KOPT-K1 (cell line): ENCODE data around the gene HECW1.

ENCODE experiments used
- H3K27ac ChIP-seq: fragments of 200-600 bp; sonication (generic); 2 replicates; pipeline ENCODE4 v1.5.1; 2016; ENCODE audit warnings: antibody characterized with exemption, mild to moderate bottlenecking, low read depth, low read length; ENCODE audit not compliant: poor library complexity, severe bottlenecking
- H3K36me3 ChIP-seq: fragments of 200-600 bp; sonication (generic); 2 replicates; pipeline ENCODE4 v1.5.1; 2017; ENCODE audit warnings: antibody characterized with exemption, mild to moderate bottlenecking, low read length, moderate library complexity; ENCODE audit not compliant: insufficient read depth
- H3K9me3 ChIP-seq: fragments of 200-600 bp; sonication (generic); 2 replicates; pipeline ENCODE4 v1.5.1; 2017; ENCODE audit warnings: antibody characterized with exemption, low read length, mild to moderate bottlenecking; ENCODE audit not compliant: insufficient read depth, poor library complexity, severe bottlenecking

Gene HECW1

DNA sequence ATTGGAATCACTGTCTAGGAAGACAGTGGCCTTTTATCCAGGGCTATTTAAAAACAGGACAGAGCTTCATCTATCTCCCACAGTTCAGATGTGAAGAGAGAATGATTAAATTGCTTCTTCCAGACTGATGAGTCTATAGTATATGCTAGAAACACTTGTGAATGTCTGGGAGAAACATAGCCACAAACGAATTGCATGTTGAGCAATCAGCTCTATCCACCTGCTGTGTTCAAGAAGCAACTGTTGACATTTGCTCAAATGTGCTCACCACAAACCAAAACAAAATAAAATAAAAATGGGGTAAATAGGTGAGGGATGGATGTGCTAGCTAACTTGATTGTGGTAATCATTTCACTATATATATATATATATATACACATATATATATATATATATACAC, 195.1 kb downstream of the HECW1 start:
- H3K36me3 ChIP-seq: no peaks in the 10 kb centered on the region
- no peak overlapping the region for H3K27ac ChIP-seq
- no peaks in the 10 kb centered on the region for H3K9me3 ChIP-seq

- Histone ChIP-seq H3K27ac (no peak overlapping the region), H3K9me3 (no peaks in the 10 kb centered on the region), H3K36me3 (no peaks in the 10 kb centered on the region)
Measured at GRCh38 chr7:43308913-43309705, 196.7 kb downstream of the HECW1 start.

DNA sequence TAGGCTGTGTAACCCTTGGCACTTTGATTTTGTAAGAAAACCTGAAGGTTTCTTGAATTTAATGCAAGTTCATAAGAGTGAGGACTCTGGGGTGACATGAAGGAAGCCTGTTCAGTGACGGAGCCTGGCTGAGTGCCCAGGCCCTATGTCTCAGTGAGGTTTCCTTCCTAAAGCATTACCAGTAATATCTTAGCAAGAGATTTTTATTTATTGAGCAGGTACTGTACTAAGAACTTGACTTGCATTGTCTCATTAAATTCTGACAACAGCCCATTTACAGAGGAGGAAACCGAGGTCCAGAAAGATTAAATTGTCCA, 197.2 kb downstream of the HECW1 start:
- H3K27ac ChIP-seq: no peak overlapping the region
- H3K36me3 ChIP-seq: no peaks in the 10 kb centered on the region
- no peaks in the 10 kb centered on the region for H3K9me3 ChIP-seq

GRCh38 chr7:43311052-43311451, 198.6 kb downstream of the HECW1 start:
- H3K36me3 ChIP-seq: no peaks in the 10 kb centered on the region

DNA sequence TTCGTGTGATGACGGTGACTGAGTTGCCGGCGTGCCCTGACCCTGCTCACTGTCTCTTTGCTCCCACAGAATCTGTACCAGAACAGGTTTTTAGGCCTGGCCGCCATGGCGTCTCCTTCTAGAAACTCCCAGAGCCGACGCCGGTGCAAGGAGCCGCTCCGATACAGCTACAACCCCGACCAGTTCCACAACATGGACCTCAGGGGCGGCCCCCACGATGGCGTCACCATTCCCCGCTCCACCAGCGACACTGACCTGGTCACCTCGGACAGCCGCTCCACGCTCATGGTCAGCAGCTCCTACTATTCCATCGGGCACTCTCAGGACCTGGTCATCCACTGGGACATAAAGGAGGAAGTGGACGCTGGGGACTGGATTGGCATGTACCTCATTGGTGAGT, 199.2 kb downstream of the HECW1 start:
- Histone ChIP-seq H3K9me3 (no peaks in the 10 kb centered on the region), H3K27ac (no peak overlapping the region), H3K36me3 (no peaks in the 10 kb centered on the region)

More at GRCh38 chr7:43311052-43311451, 198.6 kb downstream of the HECW1 start:
- H3K9me3 ChIP-seq: no peaks in the 10 kb centered on the region
- H3K27ac ChIP-seq: no peak overlapping the region

- H3K9me3 ChIP-seq: no peaks in the 10 kb centered on the region
- H3K36me3 ChIP-seq: no peaks in the 10 kb centered on the region
- no peak overlapping the region for H3K27ac ChIP-seq
Measured at GRCh38 chr7:43313628-43314378, 201.4 kb downstream of the HECW1 start.

DNA sequence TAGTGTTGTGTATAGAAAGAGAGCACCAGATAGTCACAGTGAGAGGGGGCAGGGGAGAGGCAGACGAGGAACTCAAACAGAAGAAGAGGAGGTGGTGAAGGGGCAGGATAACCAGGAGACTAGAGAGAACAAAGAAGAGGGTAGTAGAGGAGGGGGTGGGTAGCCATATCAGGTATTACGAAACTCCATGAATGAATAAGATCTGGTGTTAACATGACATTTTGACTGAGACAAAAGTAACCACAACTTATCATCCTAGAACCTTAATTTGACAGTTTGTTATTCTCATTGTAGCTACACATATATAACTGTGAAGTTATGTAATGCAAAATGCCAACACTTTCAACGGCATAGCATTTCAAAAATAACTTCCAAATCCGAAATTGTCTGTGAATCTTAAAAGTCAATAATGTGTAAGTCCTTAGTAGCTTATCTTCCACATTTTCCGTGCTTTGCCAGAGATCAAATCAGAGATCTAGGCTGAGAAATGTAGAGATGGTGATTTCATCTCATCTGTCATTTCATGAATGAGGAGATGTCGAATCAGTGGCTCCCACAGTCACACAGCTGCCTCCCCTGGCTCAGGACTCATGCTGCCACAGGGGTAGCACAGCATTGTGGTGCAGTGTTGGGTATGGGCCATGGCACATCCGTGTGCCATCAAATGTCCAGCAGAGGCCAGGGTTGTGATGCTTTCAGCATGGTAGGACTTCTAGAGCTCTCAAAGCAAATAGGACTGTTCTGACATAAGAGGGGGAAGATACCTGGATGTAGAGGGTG, 202.1 kb downstream of the HECW1 start:
- H3K36me3 ChIP-seq: no peaks in the 10 kb centered on the region
- no peak overlapping the region for H3K27ac ChIP-seq
- H3K9me3 ChIP-seq: no peaks in the 10 kb centered on the region

GRCh38 chr7:43317075-43317474, 204.6 kb downstream of the HECW1 start:
- Histone ChIP-seq H3K27ac (no peak overlapping the region), H3K36me3 (no peaks in the 10 kb centered on the region), H3K9me3 (no peaks in the 10 kb centered on the region)

GRCh38 chr7:43318188-43318770, 205.8 kb downstream of the HECW1 start:
- H3K27ac ChIP-seq: no peak overlapping the region
- no peaks in the 10 kb centered on the region for H3K36me3 ChIP-seq
- no peaks in the 10 kb centered on the region for H3K9me3 ChIP-seq

DNA sequence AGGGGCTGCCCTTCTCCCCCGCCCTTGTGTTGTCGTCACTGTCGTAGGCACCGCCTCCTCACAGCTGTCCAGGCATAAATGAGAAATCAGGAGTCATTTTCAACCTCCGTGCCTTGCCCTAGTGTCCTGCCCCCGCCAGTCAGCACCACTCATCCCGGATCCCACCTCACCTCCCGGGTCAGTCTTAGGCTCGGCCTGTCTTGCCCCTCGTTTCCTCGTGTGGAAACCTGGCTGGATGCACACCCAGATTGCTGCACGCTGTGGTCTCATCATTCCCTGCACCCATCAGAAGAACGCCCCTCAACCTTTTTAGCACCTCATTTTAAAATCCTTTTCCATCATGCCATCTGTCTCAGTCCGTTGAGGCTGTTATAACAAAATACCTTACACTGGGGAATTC, 213.1 kb downstream of the HECW1 start:
- Histone ChIP-seq H3K27ac (no peak overlapping the region), H3K9me3 (no peaks in the 10 kb centered on the region), H3K36me3 (no peaks in the 10 kb centered on the region)

- Histone ChIP-seq H3K36me3 (no peaks in the 10 kb centered on the region), H3K27ac (no peak overlapping the region), H3K9me3 (no peaks in the 10 kb centered on the region)
Measured at GRCh38 chr7:43328336-43328735, 215.9 kb downstream of the HECW1 start.

DNA sequence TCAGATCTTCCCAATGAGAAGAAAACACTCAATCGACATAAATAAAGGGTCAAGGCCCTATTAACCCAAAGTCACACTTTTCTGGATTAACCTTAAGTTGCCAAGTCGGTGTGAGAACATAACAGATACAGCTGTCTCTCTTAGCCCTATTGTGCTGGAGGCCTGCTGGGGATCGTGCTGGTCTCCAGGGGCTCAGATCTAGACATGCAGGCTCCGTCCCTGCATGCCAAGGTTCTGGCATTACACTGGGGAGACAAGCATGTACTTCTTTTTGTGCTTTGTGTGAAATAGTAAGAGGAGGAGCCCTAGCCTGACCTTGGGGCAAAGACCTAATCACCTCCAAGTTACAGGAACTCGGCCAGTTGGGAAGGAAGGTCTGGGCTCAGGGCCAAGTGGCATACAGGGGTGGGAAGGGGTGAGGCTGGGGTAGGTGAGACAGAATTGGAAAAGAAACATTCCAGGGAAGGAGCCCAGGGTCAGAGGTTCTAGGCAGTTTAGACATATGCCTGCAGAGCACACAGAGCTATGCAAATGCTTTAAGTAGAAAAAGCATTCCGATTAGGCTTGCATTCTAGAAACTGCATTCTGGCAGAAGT, 216.4 kb downstream of the HECW1 start:
- Histone ChIP-seq H3K9me3 (no peaks in the 10 kb centered on the region), H3K36me3 (no peaks in the 10 kb centered on the region), H3K27ac (no peak overlapping the region)

- H3K36me3 ChIP-seq: no peaks in the 10 kb centered on the region
- H3K9me3 ChIP-seq: no peaks in the 10 kb centered on the region
- H3K27ac ChIP-seq: no peak overlapping the region
Measured at GRCh38 chr7:43332193-43332796, 219.8 kb downstream of the HECW1 start.

GRCh38 chr7:43337191-43337590, 224.7 kb downstream of the HECW1 start:
- H3K27ac ChIP-seq: no peak overlapping the region
- H3K36me3 ChIP-seq: no peaks in the 10 kb centered on the region
- no peaks in the 10 kb centered on the region for H3K9me3 ChIP-seq
